ENCODE results near the gene AKAP1. TPM values are rescaled to one million over a fixed set of nuclear protein-coding genes. Genes with fewer than 3 reads are reported as not detected.

AKAP1 gene
- total and polyA plus RNA-seq, 9 of the 15 experiments (the other 6 are each of a cell fraction or from before 2014, with no cell fraction given) = 12.9 to 63.8 (median 36.4) TPM

DNA sequence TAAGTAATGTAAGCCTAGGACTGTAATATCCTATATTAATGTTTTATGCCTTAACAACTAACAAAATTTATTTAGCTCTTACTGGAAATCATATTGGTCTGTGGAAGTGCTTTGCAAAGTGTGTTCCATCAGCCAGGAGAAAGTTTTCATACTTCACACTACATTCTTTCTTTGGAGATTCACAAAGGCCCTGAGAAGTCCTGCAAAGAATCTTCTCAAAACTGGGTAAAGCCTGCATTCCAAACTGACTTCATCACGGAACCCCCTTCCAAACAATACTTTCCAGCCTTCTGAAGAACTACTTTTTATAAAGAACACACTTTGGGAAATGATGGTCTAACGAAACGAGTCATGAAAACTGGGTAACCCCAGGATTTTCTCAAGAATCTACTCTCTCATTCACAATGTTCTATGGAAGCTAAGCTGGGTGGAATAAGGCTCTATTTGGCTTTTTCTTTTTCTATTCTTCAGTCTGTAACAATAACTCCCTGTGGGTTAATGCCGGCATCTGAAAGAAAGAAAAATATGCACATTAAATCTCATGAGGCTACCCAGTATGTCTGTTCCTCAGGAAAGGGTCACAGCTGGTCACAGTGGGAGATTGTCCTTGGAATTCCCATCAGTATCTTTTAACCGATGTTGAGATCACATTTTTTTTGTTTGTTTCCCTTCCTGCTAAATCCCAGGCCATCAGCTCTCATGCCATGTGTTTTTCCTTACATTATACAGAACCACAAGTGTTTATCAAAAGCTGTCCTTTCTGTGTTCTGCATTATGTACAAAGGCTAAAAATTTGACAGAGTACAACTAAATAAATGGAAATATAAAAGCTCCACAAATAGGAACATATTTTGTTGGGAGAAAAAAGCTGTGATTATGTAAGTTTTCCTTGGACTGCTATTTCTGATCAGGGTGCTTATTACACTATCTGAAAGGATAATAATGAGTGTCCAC is 12.8 kb upstream of the AKAP1 start:
- H3K4me1 ChIP-seq (replicated peaks in 1 of 2; ENCODE audit: control insufficient read depth in 2 of 2, insufficient read depth in 2 of 2, low read length in 2 of 2) = peaks cover 7 to 22% of the 10 kb centered on the region in 2 experiments; a peak in 4 of 5 replicates
- H3K27ac ChIP-seq (ENCODE audit: extremely low read depth, low read depth, low read length) = no peak overlapping the region
- DNase-seq (ENCODE audit: extremely low read depth in 1 of 4, low spot score in 3 of 4) (no peak), ATAC-seq (no peak), FAIRE-seq (no peak)
- no TSS peak for BruUV-seq (replicated peaks)
- ChIA-PET CTCF (ENCODE audit: low intra/inter-chr PET ratio) (no interaction called here), POLR2A (interaction anchor here (1.0 to 1.2 kb wide), 2 partner anchors 9 to 20 kb away, joined by 3 to 5 read pairs; no protein-coding TSS in a partner anchor)
- 0 out of 2 replicates have a peak overlapping the region, but pooled peaks have one; percentile 3 for H2AFZ ChIP-seq (ENCODE audit: low read depth, low read length)
- no peaks in the 10 kb centered on the region for H4K20me1 ChIP-seq (replicated peaks; ENCODE audit: control insufficient read depth, insufficient read depth, low read length)
- in situ Hi-C loops (cut with MboI) (no loop called here), intact Hi-C loops (cut with micrococcal nuclease) (no loop called here)
- no peak overlapping the region for H3K4me2 ChIP-seq (ENCODE audit: insufficient read depth, low read length)
- no peaks in the 10 kb centered on the region for H3K27me3 ChIP-seq (ENCODE audit: control insufficient read depth in 2 of 2, insufficient read depth in 2 of 2, low read length in 2 of 2)
- no peak overlapping the region for H3K4me3 ChIP-seq
- no peaks in the 10 kb centered on the region for H3K79me2 ChIP-seq (ENCODE audit: control insufficient read depth, insufficient read depth, low read length)
- no peaks in the 10 kb centered on the region for H3K9me1 ChIP-seq (ENCODE audit: control insufficient read depth, insufficient read depth, low read length)
- no peaks in the 10 kb centered on the region for H3K9me3 ChIP-seq (replicated peaks; ENCODE audit: control insufficient read depth, insufficient read depth, low read depth, low read length)
- WGBS (ENCODE audit: insufficient coverage, low coverage, missing lambda C conversion rate) = 32% methylated on average over 5 of the region's 5 CpGs
- no peaks in the 10 kb centered on the region for H3K36me3 ChIP-seq (ENCODE audit: control insufficient read depth, insufficient read depth, low read length)
- no peak overlapping the region for H3K9ac ChIP-seq (ENCODE audit: insufficient read depth in 1 of 2, low read depth in 2 of 2, low read length in 2 of 2)
- no peak for TF ChIP-seq ZNF589 (CRISPR knock-in tag; IDR thresholded peaks at IDR 0.05; ENCODE audit: low read depth)
- TF ChIP-seq, protein P1, sequence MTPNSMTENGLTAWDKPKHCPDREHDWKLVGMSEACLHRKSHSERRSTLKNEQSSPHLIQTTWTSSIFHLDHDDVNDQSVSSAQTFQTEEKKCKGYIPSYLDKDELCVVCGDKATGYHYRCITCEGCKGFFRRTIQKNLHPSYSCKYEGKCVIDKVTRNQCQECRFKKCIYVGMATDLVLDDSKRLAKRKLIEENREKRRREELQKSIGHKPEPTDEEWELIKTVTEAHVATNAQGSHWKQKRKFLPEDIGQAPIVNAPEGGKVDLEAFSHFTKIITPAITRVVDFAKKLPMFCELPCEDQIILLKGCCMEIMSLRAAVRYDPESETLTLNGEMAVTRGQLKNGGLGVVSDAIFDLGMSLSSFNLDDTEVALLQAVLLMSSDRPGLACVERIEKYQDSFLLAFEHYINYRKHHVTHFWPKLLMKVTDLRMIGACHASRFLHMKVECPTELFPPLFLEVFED (CRISPR knock-in tag; conservative IDR thresholded peaks at IDR 0.05) = no peak
- no peak for TF ChIP-seq ZC3H4 (CRISPR knock-in tag; IDR thresholded peaks at IDR 0.05; ENCODE audit: borderline replicate concordance)
- no peak for TF ChIP-seq ZNF778 (CRISPR knock-in tag; IDR thresholded peaks at IDR 0.05)
- no peak for TF ChIP-seq ETV5 (CRISPR knock-in tag; IDR thresholded peaks at IDR 0.05; ENCODE audit: low read depth)
- TF ChIP-seq NEUROD1 (IDR thresholded peaks at IDR 0.05; ENCODE audit: borderline replicate concordance, low read depth, low read length, partially characterized antibody) = no peak
- TF ChIP-seq, protein P2, sequence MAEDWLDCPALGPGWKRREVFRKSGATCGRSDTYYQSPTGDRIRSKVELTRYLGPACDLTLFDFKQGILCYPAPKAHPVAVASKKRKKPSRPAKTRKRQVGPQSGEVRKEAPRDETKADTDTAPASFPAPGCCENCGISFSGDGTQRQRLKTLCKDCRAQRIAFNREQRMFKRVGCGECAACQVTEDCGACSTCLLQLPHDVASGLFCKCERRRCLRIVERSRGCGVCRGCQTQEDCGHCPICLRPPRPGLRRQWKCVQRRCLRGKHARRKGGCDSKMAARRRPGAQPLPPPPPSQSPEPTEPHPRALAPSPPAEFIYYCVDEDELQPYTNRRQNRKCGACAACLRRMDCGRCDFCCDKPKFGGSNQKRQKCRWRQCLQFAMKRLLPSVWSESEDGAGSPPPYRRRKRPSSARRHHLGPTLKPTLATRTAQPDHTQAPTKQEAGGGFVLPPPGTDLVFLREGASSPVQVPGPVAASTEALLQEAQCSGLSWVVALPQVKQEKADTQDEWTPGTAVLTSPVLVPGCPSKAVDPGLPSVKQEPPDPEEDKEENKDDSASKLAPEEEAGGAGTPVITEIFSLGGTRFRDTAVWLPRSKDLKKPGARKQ (CRISPR knock-in tag; IDR thresholded peaks at IDR 0.05) = no peak
- TF ChIP-seq, protein P3, sequence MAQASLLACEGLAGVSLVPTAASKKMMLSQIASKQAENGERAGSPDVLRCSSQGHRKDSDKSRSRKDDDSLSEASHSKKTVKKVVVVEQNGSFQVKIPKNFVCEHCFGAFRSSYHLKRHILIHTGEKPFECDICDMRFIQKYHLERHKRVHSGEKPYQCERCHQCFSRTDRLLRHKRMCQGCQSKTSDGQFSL (CRISPR knock-in tag; IDR thresholded peaks at IDR 0.05) = no peak
- TF ChIP-seq, protein P3 (tag; IDR thresholded peaks at IDR 0.05) = no peak
- no peak for TF ChIP-seq TSC22D4 (tag; IDR thresholded peaks at IDR 0.05)
- TF ChIP-seq ZNF239 (CRISPR knock-in tag; IDR thresholded peaks at IDR 0.05) = peak; percentile 97
- no peak for TF ChIP-seq ILK (tag; IDR thresholded peaks at IDR 0.05; ENCODE audit: borderline replicate concordance, low read depth)
- peak; percentile 86 for TF ChIP-seq RBM25 (IDR thresholded peaks at IDR 0.05; ENCODE audit: low read depth, low read length, severe bottlenecking)
- no peak for TF ChIP-seq SMARCA4 (IDR thresholded peaks at IDR 0.05)

Measured in K562 (cell line).